Astrocyte of the spinal cord (primary cell): ENCODE measurements around the gene NPVF.

ENCODE experiments used
- DNase-seq: peaks from one replicate; pipeline ENCODE4 v3.0.0; 2011; ENCODE audit warnings: low read depth, low spot score
- H3K4me3 ChIP-seq: 2 replicates; pipeline ENCODE4 v1.5.1; 2011; ENCODE audit warnings: low read depth, mild to moderate bottlenecking, low read length, moderate library complexity
- in situ Hi-C: cut with HindIII; loops from 2 replicates; pipeline ENCODE4 v1.10.0; 2017; ENCODE audit warnings: low sequenced_read_pairs
- TF ChIP-seq, protein P1 (sequence below): IDR thresholded peaks from 2 replicates; pipeline ENCODE4 v1.5.1; 2012; ENCODE audit warnings: low read depth, mild to moderate bottlenecking, low read length, inconsistent platforms

The NPVF gene

DNA sequence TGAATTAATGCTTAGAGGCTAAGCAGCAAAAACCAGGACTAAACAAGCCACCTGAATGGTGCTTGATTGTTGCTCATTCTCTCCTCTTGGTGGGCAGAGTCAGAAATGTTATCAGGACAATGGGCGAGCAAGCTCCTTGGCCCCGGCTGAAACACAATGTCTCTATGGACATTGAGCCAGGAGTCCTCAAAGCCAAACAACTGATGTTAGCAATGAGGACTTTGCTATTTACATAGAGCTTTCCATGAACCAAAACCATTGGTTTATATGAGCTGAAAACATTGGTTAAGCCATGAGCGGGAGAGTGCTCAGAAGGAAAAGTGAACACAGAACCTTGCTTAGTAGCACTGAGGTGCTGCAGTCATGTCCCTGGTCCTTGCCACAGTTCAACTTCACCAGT is 21.5 kb upstream of the NPVF start:
- in situ Hi-C loops: no loop called here
- H3K4me3 ChIP-seq: no peak overlapping the region
- TF ChIP-seq, protein P1, sequence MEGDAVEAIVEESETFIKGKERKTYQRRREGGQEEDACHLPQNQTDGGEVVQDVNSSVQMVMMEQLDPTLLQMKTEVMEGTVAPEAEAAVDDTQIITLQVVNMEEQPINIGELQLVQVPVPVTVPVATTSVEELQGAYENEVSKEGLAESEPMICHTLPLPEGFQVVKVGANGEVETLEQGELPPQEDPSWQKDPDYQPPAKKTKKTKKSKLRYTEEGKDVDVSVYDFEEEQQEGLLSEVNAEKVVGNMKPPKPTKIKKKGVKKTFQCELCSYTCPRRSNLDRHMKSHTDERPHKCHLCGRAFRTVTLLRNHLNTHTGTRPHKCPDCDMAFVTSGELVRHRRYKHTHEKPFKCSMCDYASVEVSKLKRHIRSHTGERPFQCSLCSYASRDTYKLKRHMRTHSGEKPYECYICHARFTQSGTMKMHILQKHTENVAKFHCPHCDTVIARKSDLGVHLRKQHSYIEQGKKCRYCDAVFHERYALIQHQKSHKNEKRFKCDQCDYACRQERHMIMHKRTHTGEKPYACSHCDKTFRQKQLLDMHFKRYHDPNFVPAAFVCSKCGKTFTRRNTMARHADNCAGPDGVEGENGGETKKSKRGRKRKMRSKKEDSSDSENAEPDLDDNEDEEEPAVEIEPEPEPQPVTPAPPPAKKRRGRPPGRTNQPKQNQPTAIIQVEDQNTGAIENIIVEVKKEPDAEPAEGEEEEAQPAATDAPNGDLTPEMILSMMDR: no peak
- DNase-seq: no peak

GRCh38 chr7:25246306-25246705 is 18.0 kb upstream of the NPVF start:
- DNase-seq: no peak
- in situ Hi-C loops: no loop called here
- H3K4me3 ChIP-seq: no peak overlapping the region
- TF ChIP-seq, protein P1: no peak

GRCh38 chr7:25244254-25245033 is 16.2 kb upstream of the NPVF start:
- TF ChIP-seq, protein P1: no peak
- in situ Hi-C loops: no loop called here
- DNase-seq: no peak
- H3K4me3 ChIP-seq: no peak overlapping the region

GRCh38 chr7:25242678-25243077 is 14.4 kb upstream of the NPVF start:
- in situ Hi-C loops: no loop called here
- no peak for DNase-seq
- no peak overlapping the region for H3K4me3 ChIP-seq

DNA sequence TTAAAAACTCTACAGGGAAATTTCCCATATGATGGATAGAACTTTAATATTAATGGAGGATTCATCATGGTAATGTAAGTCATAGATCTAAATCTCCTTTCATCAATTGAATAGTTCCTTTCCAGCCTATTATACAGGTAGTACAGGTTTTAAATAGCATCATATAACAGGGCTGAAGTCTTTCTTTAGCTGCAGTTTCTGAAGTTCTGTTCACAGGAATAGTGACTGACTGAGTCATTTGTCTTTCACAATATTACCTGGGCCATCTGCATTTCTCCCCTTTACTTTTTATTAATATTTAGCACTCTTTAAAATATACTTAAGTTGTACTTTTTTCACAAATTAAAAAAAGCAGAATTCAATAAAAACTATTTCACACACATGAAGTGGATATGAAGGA is 12.6 kb upstream of the NPVF start:
- H3K4me3 ChIP-seq: no peak overlapping the region
- in situ Hi-C loops: no loop called here
- no peak for DNase-seq
- TF ChIP-seq, protein P1: no peak

More at GRCh38 chr7:25242678-25243077, 14.4 kb upstream of the NPVF start:
- TF ChIP-seq, protein P1: no peak

- in situ Hi-C loops: no loop called here
- no peak overlapping the region for H3K4me3 ChIP-seq
- no peak for DNase-seq
- TF ChIP-seq, protein P1: no peak
Observed at GRCh38 chr7:25240340-25240739, 12.1 kb upstream of the NPVF start.
